ENCODE measurements around the gene EDN2. TPM values are rescaled to one million over a fixed set of nuclear protein-coding genes. Genes with fewer than 3 reads are reported as not detected.

Gene EDN2
- total RNA-seq, 3 donors from 2014 or later (not counting 1 experiment from before 2014, with no cell fraction given) = 0.29 to 0.93 (median 0.64) TPM

DNA sequence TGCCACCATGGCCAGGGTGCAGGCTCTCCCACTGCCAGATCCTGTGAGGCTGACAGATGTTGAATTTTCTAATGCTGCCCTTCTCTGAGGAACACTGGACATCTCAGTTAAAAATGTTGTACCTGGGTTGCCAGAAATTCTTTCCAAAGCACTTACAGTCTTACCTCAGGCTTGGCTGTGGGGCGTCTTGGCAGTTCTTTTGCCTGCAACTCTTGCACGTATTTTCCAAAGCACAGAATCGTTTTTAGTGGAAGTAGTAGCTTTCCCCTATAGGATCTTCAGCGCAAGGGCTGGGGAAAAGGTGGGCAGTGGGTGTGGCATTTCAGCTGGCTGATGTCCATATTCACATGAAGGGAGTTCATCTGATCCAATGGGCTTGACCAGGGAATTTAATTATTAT is 53.9 kb downstream of the EDN2 start:
- DNase-seq (no peak), ATAC-seq (no peak)
- 82% methylated on average over 4 of the region's 4 CpGs for WGBS (ENCODE audit: insufficient coverage)
- TF ChIP-seq, protein P1, sequence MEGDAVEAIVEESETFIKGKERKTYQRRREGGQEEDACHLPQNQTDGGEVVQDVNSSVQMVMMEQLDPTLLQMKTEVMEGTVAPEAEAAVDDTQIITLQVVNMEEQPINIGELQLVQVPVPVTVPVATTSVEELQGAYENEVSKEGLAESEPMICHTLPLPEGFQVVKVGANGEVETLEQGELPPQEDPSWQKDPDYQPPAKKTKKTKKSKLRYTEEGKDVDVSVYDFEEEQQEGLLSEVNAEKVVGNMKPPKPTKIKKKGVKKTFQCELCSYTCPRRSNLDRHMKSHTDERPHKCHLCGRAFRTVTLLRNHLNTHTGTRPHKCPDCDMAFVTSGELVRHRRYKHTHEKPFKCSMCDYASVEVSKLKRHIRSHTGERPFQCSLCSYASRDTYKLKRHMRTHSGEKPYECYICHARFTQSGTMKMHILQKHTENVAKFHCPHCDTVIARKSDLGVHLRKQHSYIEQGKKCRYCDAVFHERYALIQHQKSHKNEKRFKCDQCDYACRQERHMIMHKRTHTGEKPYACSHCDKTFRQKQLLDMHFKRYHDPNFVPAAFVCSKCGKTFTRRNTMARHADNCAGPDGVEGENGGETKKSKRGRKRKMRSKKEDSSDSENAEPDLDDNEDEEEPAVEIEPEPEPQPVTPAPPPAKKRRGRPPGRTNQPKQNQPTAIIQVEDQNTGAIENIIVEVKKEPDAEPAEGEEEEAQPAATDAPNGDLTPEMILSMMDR (IDR thresholded peaks at IDR 0.05) = no peak
- no peak overlapping the region for H3K27ac Mint-ChIP-seq
- no peaks in the 10 kb centered on the region for H3K9me3 Mint-ChIP-seq
- H3K4me1 Mint-ChIP-seq = peaks cover 0 to 6% of the 10 kb centered on the region in 2 donors
- intact Hi-C loops (cut with micrococcal nuclease) = no loop called here
- peaks cover 19 to 29% of the 10 kb centered on the region in 2 donors for H3K27me3 Mint-ChIP-seq (ENCODE audit: low read depth in 2 of 2)
- H3K4me1 ChIP-seq (ENCODE audit: control insufficient read depth, insufficient read depth, low read length) = no peaks in the 10 kb centered on the region
- H3K9me3 ChIP-seq (ENCODE audit: control insufficient read depth, insufficient read depth, low read length) = no peaks in the 10 kb centered on the region
- H3K36me3 ChIP-seq (ENCODE audit: control insufficient read depth, insufficient read depth, low read length) = no peaks in the 10 kb centered on the region
- H3K27ac ChIP-seq (ENCODE audit: low read length) = no peak overlapping the region
- H3K4me3 ChIP-seq (ENCODE audit: low read length) = no peak overlapping the region
- no peaks in the 10 kb centered on the region for H3K27me3 ChIP-seq (ENCODE audit: control insufficient read depth, insufficient read depth, low read length)
- H3K4me3 Mint-ChIP-seq = no peak overlapping the region
- no peaks in the 10 kb centered on the region for H3K36me3 Mint-ChIP-seq

DNA sequence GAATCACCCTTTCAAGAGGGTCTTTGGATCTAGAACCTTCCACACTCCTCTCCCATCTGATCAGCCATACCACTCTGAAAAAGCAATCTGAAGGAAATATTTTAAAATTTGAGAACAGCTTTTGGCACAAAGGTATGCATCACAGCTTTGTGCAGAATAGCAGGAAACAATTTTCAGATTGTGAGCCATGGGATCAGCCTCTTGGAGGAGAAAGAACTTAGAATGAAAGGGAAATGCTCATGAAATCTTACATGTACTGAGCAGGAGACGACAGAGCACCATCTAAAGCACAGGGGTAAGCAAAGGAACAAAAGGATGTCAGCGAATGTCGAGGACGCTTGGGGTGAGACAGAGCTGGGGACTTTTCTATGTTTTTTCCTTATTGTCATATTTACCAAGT is 54.4 kb downstream of the EDN2 start:
- H3K4me1 ChIP-seq (ENCODE audit: control insufficient read depth, insufficient read depth, low read length) = no peaks in the 10 kb centered on the region
- no peak overlapping the region for H3K4me3 ChIP-seq (ENCODE audit: low read length)
- no peak for DNase-seq
- Mint-ChIP-seq H3K4me3 (no peak overlapping the region), H3K9me3 (no peaks in the 10 kb centered on the region), H3K4me1 (peaks cover 0 to 6% of the 10 kb centered on the region in 2 donors), H3K27ac (no peak overlapping the region), H3K27me3 (ENCODE audit: low read depth in 2 of 2) (peaks cover 17 to 26% of the 10 kb centered on the region in 2 donors), H3K36me3 (no peaks in the 10 kb centered on the region)
- no peaks in the 10 kb centered on the region for H3K36me3 ChIP-seq (ENCODE audit: control insufficient read depth, insufficient read depth, low read length)
- intact Hi-C loops (cut with micrococcal nuclease) = no loop called here
- H3K9me3 ChIP-seq (ENCODE audit: control insufficient read depth, insufficient read depth, low read length) = no peaks in the 10 kb centered on the region
- ATAC-seq = no peak
- H3K27ac ChIP-seq (ENCODE audit: low read length) = no peak overlapping the region
- 91% methylated on average over 4 of the region's 4 CpGs for WGBS (ENCODE audit: insufficient coverage)
- H3K27me3 ChIP-seq (ENCODE audit: control insufficient read depth, insufficient read depth, low read length) = no peaks in the 10 kb centered on the region
- TF ChIP-seq, protein P1 (IDR thresholded peaks at IDR 0.05) = no peak

DNA sequence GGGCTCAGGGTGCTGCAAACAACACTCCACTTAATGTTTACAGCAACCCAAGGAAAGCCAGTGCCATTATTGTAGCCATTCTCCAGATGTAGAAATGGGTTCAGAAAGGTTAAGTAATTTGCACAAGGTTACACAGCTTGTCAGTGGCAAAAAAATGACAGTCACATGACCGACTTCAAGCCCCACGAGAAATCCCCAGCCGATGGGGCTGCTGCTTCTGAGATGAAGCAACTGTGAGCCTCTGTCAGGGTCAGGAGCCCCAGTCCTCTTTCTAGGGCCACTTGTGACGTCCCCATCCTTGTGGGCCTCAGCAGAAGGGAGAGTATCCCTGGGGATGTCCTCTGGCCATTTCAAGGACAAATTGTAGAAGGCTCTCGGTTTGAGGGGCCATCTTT is 54.8 kb downstream of the EDN2 start:
- Histone ChIP-seq H3K4me3 (ENCODE audit: low read length) (no peak overlapping the region), H3K9me3 (ENCODE audit: control insufficient read depth, insufficient read depth, low read length) (no peaks in the 10 kb centered on the region), H3K27ac (ENCODE audit: low read length) (no peak overlapping the region), H3K4me1 (ENCODE audit: control insufficient read depth, insufficient read depth, low read length) (no peaks in the 10 kb centered on the region), H3K27me3 (ENCODE audit: control insufficient read depth, insufficient read depth, low read length) (no peaks in the 10 kb centered on the region), H3K36me3 (ENCODE audit: control insufficient read depth, insufficient read depth, low read length) (no peaks in the 10 kb centered on the region)
- H3K9me3 Mint-ChIP-seq = no peaks in the 10 kb centered on the region
- 69% methylated on average over 5 of the region's 5 CpGs for WGBS (ENCODE audit: insufficient coverage)
- ATAC-seq = no peak
- no peak for DNase-seq
- no peaks in the 10 kb centered on the region for H3K36me3 Mint-ChIP-seq
- H3K4me3 Mint-ChIP-seq = no peak overlapping the region
- peaks cover 0 to 6% of the 10 kb centered on the region in 2 donors for H3K4me1 Mint-ChIP-seq
- TF ChIP-seq, protein P1 (IDR thresholded peaks at IDR 0.05) = no peak
- intact Hi-C loops (cut with micrococcal nuclease) = no loop called here
- H3K27me3 Mint-ChIP-seq (ENCODE audit: low read depth in 2 of 2) = peaks cover 14 to 21% of the 10 kb centered on the region in 2 donors
- no peak overlapping the region for H3K27ac Mint-ChIP-seq

Other genes starting within 250 kb of the EDN2 start
- gene SCMH1, start 242.4 kb downstream of the EDN2 start, total RNA-seq = 10 to 100 TPM in 1 of 3 donors, 1 to 10 TPM in 2; 8.3 to 10.2 (median 9.1) TPM
- gene FOXO6, start 123.2 kb downstream of the EDN2 start, total RNA-seq = 1 to 10 TPM; 1.2 to 3.3 (median 1.7) TPM